Tibial nerve (tissue), 4 donors: ENCODE measurements around the gene MARF1.

Source experiments
- EP300 ChIP-seq, 2 donors: sonication (generic); formaldehyde crosslinking; IDR thresholded peaks; one replicate each; pipeline ENCODE4 v1.6.1; 2017; ENCODE audit warnings: antibody characterized with exemption in 2 of 2, mild to moderate bottlenecking in 1 of 2
- POLR2A ChIP-seq, 2 donors: fragments of 450-650 bp; IDR thresholded peaks; one replicate each; pipeline ENCODE4 v1.6.1; 2017; ENCODE audit warnings: antibody characterized with exemption in 2 of 2, mild to moderate bottlenecking in 2 of 2, moderate library complexity in 2 of 2
- TF ChIP-seq, protein P1 (sequence below), 5 experiments: fragments of 200-600 bp in 3 of 5; fragments of 450-650 bp in 2 of 5; sonication (generic) in 3 of 5; IDR thresholded peaks; one replicate each; pipeline ENCODE4 v1.5.1; 2016 to 2019; ENCODE audit warnings: antibody characterized with exemption in 5 of 5, mild to moderate bottlenecking in 3 of 5, moderate library complexity in 2 of 5

DNA sequence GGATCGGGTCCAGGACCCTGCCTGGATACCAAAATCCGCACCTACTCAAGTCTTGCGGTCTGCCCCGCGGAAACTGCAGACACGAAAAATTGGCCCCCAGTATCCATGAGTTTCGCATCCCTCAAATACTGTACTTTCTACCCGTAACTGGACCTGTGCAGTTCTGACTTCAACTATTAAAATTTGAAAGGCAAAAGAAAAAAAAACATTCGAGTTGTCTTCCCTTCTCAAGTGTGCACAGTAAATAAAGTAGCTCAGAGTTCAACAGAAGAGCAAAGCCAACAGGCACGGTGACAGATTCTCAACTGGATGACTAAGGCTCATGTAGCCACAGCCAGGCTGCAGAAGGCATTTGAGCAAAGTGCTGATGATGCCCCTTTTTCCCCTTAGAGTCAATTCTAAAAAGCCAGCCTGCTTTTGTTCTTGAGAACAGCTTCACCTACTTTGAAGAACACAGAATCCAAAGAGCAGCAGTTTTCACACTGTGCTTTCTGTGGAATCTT, 32.5 kb downstream of the MARF1 start:
- TF ChIP-seq, protein P1, sequence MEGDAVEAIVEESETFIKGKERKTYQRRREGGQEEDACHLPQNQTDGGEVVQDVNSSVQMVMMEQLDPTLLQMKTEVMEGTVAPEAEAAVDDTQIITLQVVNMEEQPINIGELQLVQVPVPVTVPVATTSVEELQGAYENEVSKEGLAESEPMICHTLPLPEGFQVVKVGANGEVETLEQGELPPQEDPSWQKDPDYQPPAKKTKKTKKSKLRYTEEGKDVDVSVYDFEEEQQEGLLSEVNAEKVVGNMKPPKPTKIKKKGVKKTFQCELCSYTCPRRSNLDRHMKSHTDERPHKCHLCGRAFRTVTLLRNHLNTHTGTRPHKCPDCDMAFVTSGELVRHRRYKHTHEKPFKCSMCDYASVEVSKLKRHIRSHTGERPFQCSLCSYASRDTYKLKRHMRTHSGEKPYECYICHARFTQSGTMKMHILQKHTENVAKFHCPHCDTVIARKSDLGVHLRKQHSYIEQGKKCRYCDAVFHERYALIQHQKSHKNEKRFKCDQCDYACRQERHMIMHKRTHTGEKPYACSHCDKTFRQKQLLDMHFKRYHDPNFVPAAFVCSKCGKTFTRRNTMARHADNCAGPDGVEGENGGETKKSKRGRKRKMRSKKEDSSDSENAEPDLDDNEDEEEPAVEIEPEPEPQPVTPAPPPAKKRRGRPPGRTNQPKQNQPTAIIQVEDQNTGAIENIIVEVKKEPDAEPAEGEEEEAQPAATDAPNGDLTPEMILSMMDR (IDR thresholded peaks at IDR 0.05), result no peak
- TF ChIP-seq EP300 (IDR thresholded peaks at IDR 0.05) (no peak), POLR2A (IDR thresholded peaks at IDR 0.05) (no peak)
